ENCODE results near the gene DBT. TPM values are rescaled to one million over a fixed set of nuclear protein-coding genes. Genes with fewer than 3 reads are reported as not detected.
"Not testable (repeated sequence)": the region's sequence is repeated elsewhere in the genome, so short reads cannot be mapped to it uniquely, and the experiment has no call there.

Gene DBT
- total RNA-seq, 1 donor from 2014 or later, result 11.4 TPM

DNA sequence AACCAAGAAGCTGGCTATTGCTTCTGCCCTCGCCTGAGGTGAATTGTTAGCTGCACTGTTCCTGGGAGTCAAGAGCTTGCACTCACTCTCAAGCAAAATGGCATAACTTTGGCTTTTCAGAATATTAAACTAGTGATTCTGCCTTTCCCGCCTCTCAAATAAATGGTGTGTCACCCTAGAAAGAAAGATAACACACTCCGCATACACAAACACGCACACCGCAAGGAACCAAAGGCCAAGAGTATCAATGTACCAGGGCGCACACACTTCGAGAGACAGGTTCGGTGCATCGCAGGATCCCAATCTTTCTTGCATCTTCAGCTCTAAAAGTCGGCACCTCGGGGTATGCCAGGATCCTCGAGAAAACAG lies 15.9 kb upstream of the DBT start:
- DNase-seq, result no peak
- peaks cover 13% of the 10 kb centered on the region for H3K36me3 Mint-ChIP-seq (ENCODE audit: unreplicated experiment)
- H3K27ac Mint-ChIP-seq (ENCODE audit: unreplicated experiment), result peak overlapping the region; percentile 92
- H3K27me3 Mint-ChIP-seq (ENCODE audit: unreplicated experiment), result peaks cover 3% of the 10 kb centered on the region
- H3K4me1 Mint-ChIP-seq (ENCODE audit: low read depth, unreplicated experiment), result no peaks in the 10 kb centered on the region
- TF ChIP-seq, protein P1, sequence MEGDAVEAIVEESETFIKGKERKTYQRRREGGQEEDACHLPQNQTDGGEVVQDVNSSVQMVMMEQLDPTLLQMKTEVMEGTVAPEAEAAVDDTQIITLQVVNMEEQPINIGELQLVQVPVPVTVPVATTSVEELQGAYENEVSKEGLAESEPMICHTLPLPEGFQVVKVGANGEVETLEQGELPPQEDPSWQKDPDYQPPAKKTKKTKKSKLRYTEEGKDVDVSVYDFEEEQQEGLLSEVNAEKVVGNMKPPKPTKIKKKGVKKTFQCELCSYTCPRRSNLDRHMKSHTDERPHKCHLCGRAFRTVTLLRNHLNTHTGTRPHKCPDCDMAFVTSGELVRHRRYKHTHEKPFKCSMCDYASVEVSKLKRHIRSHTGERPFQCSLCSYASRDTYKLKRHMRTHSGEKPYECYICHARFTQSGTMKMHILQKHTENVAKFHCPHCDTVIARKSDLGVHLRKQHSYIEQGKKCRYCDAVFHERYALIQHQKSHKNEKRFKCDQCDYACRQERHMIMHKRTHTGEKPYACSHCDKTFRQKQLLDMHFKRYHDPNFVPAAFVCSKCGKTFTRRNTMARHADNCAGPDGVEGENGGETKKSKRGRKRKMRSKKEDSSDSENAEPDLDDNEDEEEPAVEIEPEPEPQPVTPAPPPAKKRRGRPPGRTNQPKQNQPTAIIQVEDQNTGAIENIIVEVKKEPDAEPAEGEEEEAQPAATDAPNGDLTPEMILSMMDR (IDR thresholded peaks at IDR 0.05; ENCODE audit: partially characterized antibody, unreplicated experiment), result no peak
- H3K4me3 Mint-ChIP-seq (ENCODE audit: unreplicated experiment), result peak overlapping the region; percentile 98
- no peaks in the 10 kb centered on the region for H3K9me3 Mint-ChIP-seq (ENCODE audit: unreplicated experiment)

DNA sequence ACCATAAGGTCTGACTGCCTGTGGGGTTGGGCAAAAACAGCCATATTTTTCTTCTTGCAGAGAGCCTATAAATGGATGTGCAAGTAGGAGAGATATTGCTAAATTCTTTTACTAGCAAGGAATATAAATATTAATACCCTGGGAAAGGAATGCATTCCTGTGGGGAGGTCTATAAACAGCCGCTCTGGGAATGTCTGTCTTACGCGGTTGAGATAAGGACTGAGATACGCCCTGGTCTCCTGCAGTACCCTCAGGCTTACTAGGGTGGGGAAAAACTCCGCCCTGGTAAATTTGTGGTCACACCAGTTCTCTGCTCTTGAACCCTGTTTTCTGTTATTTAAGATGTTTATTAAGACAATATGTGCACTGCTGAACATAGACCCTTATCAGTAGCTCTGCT lies 14.4 kb upstream of the DBT start:
- not testable (repeated sequence) for H3K4me3 Mint-ChIP-seq (ENCODE audit: unreplicated experiment); H3K4me1 Mint-ChIP-seq (ENCODE audit: low read depth, unreplicated experiment); H3K9me3 Mint-ChIP-seq (ENCODE audit: unreplicated experiment); DNase-seq; H3K27ac Mint-ChIP-seq (ENCODE audit: unreplicated experiment); H3K27me3 Mint-ChIP-seq (ENCODE audit: unreplicated experiment)
- H3K36me3 Mint-ChIP-seq (ENCODE audit: unreplicated experiment), result peaks cover 13% of the 10 kb centered on the region

DNA sequence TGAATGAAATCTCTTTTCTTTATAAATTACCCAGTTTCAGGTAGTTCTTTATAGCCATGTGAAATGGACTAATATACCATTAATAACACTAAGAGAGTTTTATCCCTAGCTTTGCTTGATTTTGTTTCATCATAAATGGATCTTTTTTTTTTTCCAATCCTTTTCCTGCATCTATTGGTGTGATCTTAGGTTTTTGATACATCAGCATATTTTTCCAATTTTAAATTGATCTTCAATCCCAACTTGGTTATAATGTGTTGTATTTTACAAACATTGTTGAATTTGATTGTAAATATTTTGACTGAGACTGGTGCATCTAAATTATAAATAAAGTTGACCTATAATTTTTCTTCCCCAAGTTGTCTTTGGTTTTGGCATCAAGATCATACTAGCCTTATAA lies 12.1 kb upstream of the DBT start:
- Mint-ChIP-seq H3K36me3 (ENCODE audit: unreplicated experiment) (peaks cover 13% of the 10 kb centered on the region), H3K27ac (ENCODE audit: unreplicated experiment) (no peak overlapping the region), H3K4me3 (ENCODE audit: unreplicated experiment) (no peak overlapping the region), H3K4me1 (ENCODE audit: low read depth, unreplicated experiment) (no peaks in the 10 kb centered on the region), H3K27me3 (ENCODE audit: unreplicated experiment) (peaks cover 3% of the 10 kb centered on the region), H3K9me3 (ENCODE audit: unreplicated experiment) (no peaks in the 10 kb centered on the region)
- TF ChIP-seq, protein P1 (IDR thresholded peaks at IDR 0.05; ENCODE audit: partially characterized antibody, unreplicated experiment), result no peak
- DNase-seq, result no peak

DNA sequence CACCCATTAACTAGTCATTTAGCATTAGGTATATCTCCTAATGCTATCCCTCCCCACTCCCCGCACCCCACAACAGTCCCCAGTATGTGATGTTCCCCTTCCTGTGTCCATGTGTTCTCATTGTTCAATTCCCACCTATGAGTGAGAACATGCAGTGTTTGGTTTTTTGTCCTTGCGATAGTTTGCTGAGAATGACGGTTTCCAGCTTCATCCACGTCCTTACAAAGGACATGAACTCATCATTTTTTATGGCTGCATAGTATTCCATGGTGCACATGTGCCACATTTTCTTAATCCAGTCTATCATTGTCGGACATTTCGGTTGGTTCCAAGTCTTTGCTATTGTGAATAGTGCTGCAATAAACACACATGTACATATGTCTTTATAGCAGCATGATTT lies 8.8 kb upstream of the DBT start:
- H3K27me3 Mint-ChIP-seq (ENCODE audit: unreplicated experiment); H3K36me3 Mint-ChIP-seq (ENCODE audit: unreplicated experiment); DNase-seq: not testable (repeated sequence)

DNA sequence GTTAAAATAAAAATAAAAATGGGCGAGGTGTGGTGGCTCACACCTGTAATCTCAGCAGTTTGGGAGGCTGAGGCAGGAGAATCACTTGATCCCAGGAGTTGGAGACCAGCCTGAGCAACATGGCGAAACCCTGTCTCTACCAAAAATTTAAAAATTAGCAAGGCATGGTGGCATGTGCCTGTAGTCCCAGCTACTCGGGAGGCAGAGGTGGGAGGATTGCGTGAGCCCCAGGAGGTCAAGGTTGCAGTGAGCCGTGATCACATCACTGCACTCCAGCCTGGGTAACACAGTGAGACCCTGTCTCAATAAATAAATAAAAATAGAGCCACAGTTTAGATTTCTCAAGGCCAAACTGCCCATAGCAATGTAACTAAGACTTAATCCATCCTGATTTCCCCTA lies 6.6 kb upstream of the DBT start:
- H3K4me1 Mint-ChIP-seq (ENCODE audit: low read depth, unreplicated experiment); DNase-seq: not testable (repeated sequence)

More for the DNA sequence above, 8.8 kb upstream of the DBT start:
- H3K9me3 Mint-ChIP-seq (ENCODE audit: unreplicated experiment); H3K4me1 Mint-ChIP-seq (ENCODE audit: low read depth, unreplicated experiment); H3K27ac Mint-ChIP-seq (ENCODE audit: unreplicated experiment); H3K4me3 Mint-ChIP-seq (ENCODE audit: unreplicated experiment): not testable (repeated sequence)

DNA sequence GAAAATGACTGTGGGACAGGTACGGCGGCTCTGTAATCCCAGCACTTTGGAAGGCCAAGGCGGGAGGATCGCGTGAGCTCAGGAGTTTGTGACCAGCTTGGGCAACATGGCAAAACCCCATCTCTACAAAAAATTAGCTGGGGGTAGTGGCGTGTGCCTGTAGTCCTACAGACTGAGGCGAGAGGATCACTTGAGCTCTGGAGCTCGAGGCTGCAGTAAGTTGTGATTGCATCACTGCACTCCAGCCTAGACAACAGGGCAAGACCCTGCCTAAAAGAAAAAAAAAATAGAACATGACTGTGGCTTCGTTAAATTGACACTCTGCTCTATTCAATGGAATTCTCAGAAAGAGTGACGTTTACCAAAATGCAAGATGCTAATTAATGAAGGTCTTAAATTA lies 3.9 kb upstream of the DBT start:
- DNase-seq, result no peak
- Mint-ChIP-seq H3K9me3 (ENCODE audit: unreplicated experiment) (no peaks in the 10 kb centered on the region), H3K27ac (ENCODE audit: unreplicated experiment) (no peak overlapping the region), H3K36me3 (ENCODE audit: unreplicated experiment) (no peaks in the 10 kb centered on the region), H3K27me3 (ENCODE audit: unreplicated experiment) (peaks cover 2% of the 10 kb centered on the region), H3K4me1 (ENCODE audit: low read depth, unreplicated experiment) (no peaks in the 10 kb centered on the region), H3K4me3 (ENCODE audit: unreplicated experiment) (no peak overlapping the region)
- TF ChIP-seq, protein P1 (IDR thresholded peaks at IDR 0.05; ENCODE audit: partially characterized antibody, unreplicated experiment), result no peak

More for the DNA sequence above, 6.6 kb upstream of the DBT start:
- H3K4me3 Mint-ChIP-seq (ENCODE audit: unreplicated experiment); H3K27ac Mint-ChIP-seq (ENCODE audit: unreplicated experiment); H3K36me3 Mint-ChIP-seq (ENCODE audit: unreplicated experiment); H3K9me3 Mint-ChIP-seq (ENCODE audit: unreplicated experiment); H3K27me3 Mint-ChIP-seq (ENCODE audit: unreplicated experiment): not testable (repeated sequence)

DNA sequence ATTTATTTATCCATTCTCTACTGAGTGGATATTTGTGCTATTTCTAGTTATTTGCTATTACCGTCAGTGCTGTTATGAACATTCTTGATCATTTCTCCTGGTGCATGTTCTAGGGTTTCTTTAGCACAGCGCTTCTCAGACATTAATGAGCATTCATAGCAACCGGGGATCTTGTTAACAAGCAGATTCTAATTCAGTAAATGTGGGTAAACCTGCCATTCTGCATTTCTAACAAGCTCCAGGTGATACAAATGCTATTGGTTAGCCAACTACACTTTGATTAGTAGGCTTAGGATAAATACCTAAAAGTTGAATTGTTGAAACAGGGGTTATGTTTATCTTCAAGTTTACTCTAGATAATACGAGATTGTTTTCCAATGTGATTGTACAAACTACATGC lies 3.3 kb upstream of the DBT start:
- TF ChIP-seq, protein P1 (IDR thresholded peaks at IDR 0.05; ENCODE audit: partially characterized antibody, unreplicated experiment), result no peak
- Mint-ChIP-seq H3K36me3 (ENCODE audit: unreplicated experiment) (no peaks in the 10 kb centered on the region), H3K27me3 (ENCODE audit: unreplicated experiment) (peaks cover 2% of the 10 kb centered on the region), H3K27ac (ENCODE audit: unreplicated experiment) (no peak overlapping the region), H3K4me3 (ENCODE audit: unreplicated experiment) (no peak overlapping the region), H3K9me3 (ENCODE audit: unreplicated experiment) (no peaks in the 10 kb centered on the region), H3K4me1 (ENCODE audit: low read depth, unreplicated experiment) (no peaks in the 10 kb centered on the region)
- DNase-seq, result no peak
